Measurements from ENCODE around the gene CDH4. TPM values are rescaled to one million over a fixed set of nuclear protein-coding genes. Genes with fewer than 3 reads are reported as not detected.

The CDH4 gene
- polyA plus RNA-seq, 1 experiment = 1.5 TPM

- H3K4me3 ChIP-seq (ENCODE audit: low read depth, low read length) = no peak overlapping the region
- TF ChIP-seq CTCF (IDR thresholded peaks at IDR 0.05; ENCODE audit: insufficient read depth, low read depth, low read length) = no peak
- no peak for DNase-seq (ENCODE audit: low read depth)
- no peaks in the 10 kb centered on the region for H3K27me3 ChIP-seq (ENCODE audit: control insufficient read depth, insufficient read depth, low read length)
- POLR2A ChIA-PET = no interaction called here
- CTCF ChIA-PET = no interaction called here
- no peaks in the 10 kb centered on the region for H3K36me3 ChIP-seq (ENCODE audit: control insufficient read depth, insufficient read depth, low read length)
These were observed 177.6 kb downstream of the CDH4 start for GRCh38 chr20:61429458-61430227.

- ChIA-PET POLR2A (no interaction called here), CTCF (no interaction called here)
- DNase-seq (ENCODE audit: low read depth) = no peak
- Histone ChIP-seq H3K4me3 (ENCODE audit: low read depth, low read length) (no peak overlapping the region), H3K36me3 (ENCODE audit: control insufficient read depth, insufficient read depth, low read length) (no peaks in the 10 kb centered on the region), H3K27me3 (ENCODE audit: control insufficient read depth, insufficient read depth, low read length) (no peaks in the 10 kb centered on the region)
- no peak for TF ChIP-seq CTCF (IDR thresholded peaks at IDR 0.05; ENCODE audit: insufficient read depth, low read depth, low read length)
These were observed 178.2 kb downstream of the CDH4 start for GRCh38 chr20:61430228-61430624.

GRCh38 chr20:61433176-61433575 lies 181.1 kb downstream of the CDH4 start:
- CTCF ChIA-PET = no interaction called here
- POLR2A ChIA-PET = no interaction called here
- Histone ChIP-seq H3K27me3 (ENCODE audit: control insufficient read depth, insufficient read depth, low read length) (no peaks in the 10 kb centered on the region), H3K4me3 (ENCODE audit: low read depth, low read length) (no peak overlapping the region), H3K36me3 (ENCODE audit: control insufficient read depth, insufficient read depth, low read length) (no peaks in the 10 kb centered on the region)
- DNase-seq (ENCODE audit: low read depth) = no peak
- TF ChIP-seq CTCF (IDR thresholded peaks at IDR 0.05; ENCODE audit: insufficient read depth, low read depth, low read length) = no peak

- Histone ChIP-seq H3K27me3 (ENCODE audit: control insufficient read depth, insufficient read depth, low read length) (no peaks in the 10 kb centered on the region), H3K4me3 (ENCODE audit: low read depth, low read length) (no peak overlapping the region), H3K36me3 (ENCODE audit: control insufficient read depth, insufficient read depth, low read length) (no peaks in the 10 kb centered on the region)
- CTCF ChIA-PET = no interaction called here
- POLR2A ChIA-PET = no interaction called here
- no peak for TF ChIP-seq CTCF (IDR thresholded peaks at IDR 0.05; ENCODE audit: insufficient read depth, low read depth, low read length)
- DNase-seq (ENCODE audit: low read depth) = no peak
These were observed 181.8 kb downstream of the CDH4 start for GRCh38 chr20:61433816-61434215.

GRCh38 chr20:61434341-61434781 lies 182.3 kb downstream of the CDH4 start:
- no peak for DNase-seq (ENCODE audit: low read depth)
- Histone ChIP-seq H3K4me3 (ENCODE audit: low read depth, low read length) (no peak overlapping the region), H3K27me3 (ENCODE audit: control insufficient read depth, insufficient read depth, low read length) (no peaks in the 10 kb centered on the region), H3K36me3 (ENCODE audit: control insufficient read depth, insufficient read depth, low read length) (no peaks in the 10 kb centered on the region)
- ChIA-PET CTCF (no interaction called here), POLR2A (no interaction called here)
- TF ChIP-seq CTCF (IDR thresholded peaks at IDR 0.05; ENCODE audit: insufficient read depth, low read depth, low read length) = no peak

All from BJ (cell line).